Loucy (cell line): ENCODE data around the gene FFAR4.

Source experiments
- CTCF ChIP-seq: fragments of 200-600 bp; sonication (generic); conservative IDR thresholded peaks from 2 replicates; pipeline ENCODE4 v1.5.1; 2014; ENCODE audit warnings: mild to moderate bottlenecking, antibody characterized with exemption, low read length
- EZH2phosphoT487 ChIP-seq: fragments of 200-600 bp; IDR thresholded peaks from 2 replicates; pipeline ENCODE4 v1.6.1; 2018; ENCODE audit warnings: antibody characterized with exemption, mild to moderate bottlenecking, moderate library complexity, borderline replicate concordance

DNA sequence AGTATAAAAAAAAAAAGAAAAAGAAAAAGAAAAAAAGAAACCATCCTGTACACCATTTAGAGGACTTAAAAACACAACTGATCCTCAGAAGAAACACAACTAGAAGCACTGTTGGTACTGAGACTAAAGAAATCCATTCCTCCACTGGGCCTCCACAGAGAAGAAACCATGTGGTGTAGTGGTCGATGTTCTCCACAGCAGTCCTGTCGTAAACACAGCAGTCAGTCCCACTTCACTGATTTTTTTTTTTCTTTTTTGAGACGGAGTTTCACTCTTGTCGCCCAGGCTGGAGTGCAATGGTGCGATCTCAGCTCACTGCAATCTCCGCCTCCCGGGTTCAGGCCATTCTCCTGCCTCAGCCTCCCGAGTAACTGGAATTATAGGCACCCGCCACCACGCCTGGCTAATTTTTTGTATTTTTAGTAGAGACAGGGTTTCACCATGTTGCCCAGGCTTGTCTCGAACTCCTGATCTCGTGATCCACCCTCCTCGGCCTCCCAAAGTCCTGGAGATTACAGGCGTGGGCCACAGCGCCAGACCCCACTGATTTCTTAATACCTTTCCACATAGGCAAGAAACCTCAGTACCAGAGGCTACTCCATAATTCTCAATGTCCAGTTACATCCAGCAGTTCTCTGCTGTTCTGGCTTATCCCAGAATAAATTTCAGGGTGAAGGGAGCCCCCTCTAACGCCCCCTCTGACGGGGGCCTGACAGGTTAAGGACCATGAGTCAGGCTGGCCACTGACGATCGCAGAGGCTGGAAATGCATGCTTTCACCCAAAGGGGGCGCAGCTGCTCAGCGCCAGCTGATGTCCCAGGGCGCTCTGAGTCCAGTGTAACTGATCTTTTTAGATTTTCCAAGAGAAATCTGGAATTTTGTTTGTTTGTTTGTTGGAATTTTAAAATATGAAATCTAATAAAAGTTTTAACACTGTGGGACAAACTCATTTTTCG lies 24.8 kb upstream of the FFAR4 start:
- TF ChIP-seq CTCF: peak; percentile 74
- no peak for TF ChIP-seq EZH2phosphoT487
